ENCODE data around the gene EYA2.

- TF ChIP-seq POLR2A (IDR thresholded peaks at IDR 0.05; ENCODE audit: low read depth, low read length) (no peak), CTCF (IDR thresholded peaks at IDR 0.05; ENCODE audit: extremely low read depth in 1 of 2, insufficient read depth in 1 of 2, low read depth in 1 of 2, low read length in 2 of 2) (no peak), JUN (IDR thresholded peaks at IDR 0.05; ENCODE audit: borderline replicate concordance, insufficient read depth, insufficient read length, low read depth) (no peak), EZH2 (IDR thresholded peaks at IDR 0.05; ENCODE audit: borderline replicate concordance, low read depth, low read length, severe bottlenecking) (no peak)
These were observed 59.0 kb downstream of the EYA2 start for GRCh38 chr20:46953596-46953995.

All from endothelial cell of umbilical vein (primary cell).